GM18505 (cell line): ENCODE data around the gene MROH9.

Experiments used
- ATAC-seq: cut with Tn5 transposase; IDR thresholded peaks from one replicate; pipeline ENCODE4 v1.9.1; 2021; ENCODE audit not compliant: unreplicated experiment
- POLR2A ChIP-seq: IDR thresholded peaks from 4 replicates; pipeline ENCODE4 v1.6.1; 2011; ENCODE audit warnings: borderline replicate concordance; ENCODE audit not compliant: insufficient read depth, insufficient read length; ENCODE audit errors: extremely low read depth

The MROH9 gene

DNA sequence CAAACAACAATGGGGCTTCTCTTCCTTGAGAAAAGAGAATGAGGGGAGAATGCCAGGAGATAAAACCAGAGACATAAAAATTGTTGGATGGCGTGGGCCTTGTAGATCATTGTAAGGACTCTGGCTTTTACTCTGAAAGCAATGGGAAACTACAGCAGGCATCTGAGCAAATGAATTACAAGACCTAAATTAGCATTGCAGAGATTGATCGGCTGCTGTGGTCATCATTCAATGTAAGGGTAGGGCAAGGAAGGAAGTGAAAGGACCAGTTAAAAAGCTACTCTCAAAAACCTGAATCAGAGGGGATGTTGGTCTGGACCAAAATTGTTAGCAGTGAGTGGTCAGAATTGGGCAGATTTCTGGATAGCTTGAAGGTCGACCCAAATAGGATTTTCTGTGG lies 176.8 kb downstream of the MROH9 start:
- ATAC-seq = no peak
- no peak for TF ChIP-seq POLR2A

GRCh38 chr1:171113382-171113781 lies 178.0 kb downstream of the MROH9 start:
- TF ChIP-seq POLR2A = no peak
- ATAC-seq = no peak
